ENCODE data around the gene SLC23A2. TPM values are rescaled to one million over a fixed set of nuclear protein-coding genes. Genes with fewer than 3 reads are reported as not detected.

SLC23A2 gene
- polyA plus RNA-seq, 1 donor from 2014 or later = 38.3 TPM

DNA sequence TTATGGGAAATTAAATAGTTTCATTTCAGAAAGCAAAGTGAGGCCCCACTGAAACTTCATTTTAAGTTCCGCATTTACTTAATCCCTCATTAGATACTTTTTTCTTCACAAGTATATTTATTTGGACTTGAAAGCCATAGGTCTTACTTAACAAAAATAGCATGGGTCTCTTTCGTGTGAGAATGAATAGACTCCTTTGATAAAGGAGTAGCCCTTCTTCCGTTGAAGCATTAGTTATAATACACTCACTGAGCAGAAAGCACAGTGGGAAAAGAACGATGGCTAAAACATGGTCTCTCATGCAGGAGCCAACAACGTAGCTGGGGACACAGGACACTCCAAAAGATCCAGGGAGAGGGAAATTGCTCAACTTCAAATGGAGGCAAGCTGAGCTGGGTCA is 130.4 kb downstream of the SLC23A2 start:
- Histone ChIP-seq H3K9me2 (ENCODE audit: insufficient read depth, low read length) (no peaks in the 10 kb centered on the region), H3K9ac (ENCODE audit: low read length) (no peak overlapping the region), H3K4me3 (ENCODE audit: low read length) (no peak overlapping the region), H3K79me2 (replicated peaks; ENCODE audit: insufficient read depth, low read length) (no peaks in the 10 kb centered on the region), H3F3A (ENCODE audit: insufficient read depth, low read length, poor library complexity, severe bottlenecking) (no peaks in the 10 kb centered on the region), H3K36me3 (ENCODE audit: insufficient read depth, low read length) (peaks cover 4% of the 10 kb centered on the region), H2AFZ (ENCODE audit: low read depth, low read length) (no peak overlapping the region), H3K27me3 (ENCODE audit: insufficient read depth, low read depth, low read length) (no peaks in the 10 kb centered on the region), H3K4me2 (ENCODE audit: low read length) (no peak overlapping the region), H3K9me3 (ENCODE audit: low read length) (no peaks in the 10 kb centered on the region), H3K27ac (ENCODE audit: low read length) (no peak overlapping the region), H4K20me1 (ENCODE audit: insufficient read depth) (no peaks in the 10 kb centered on the region)
- TF ChIP-seq SMC3 (conservative IDR thresholded peaks at IDR 0.05; ENCODE audit: poor library complexity) = no peak
- TF ChIP-seq TAF1 (IDR thresholded peaks at IDR 0.05; ENCODE audit: low read depth) = no peak
- TF ChIP-seq POLR2AphosphoS5 (IDR thresholded peaks at IDR 0.05) = no peak
- no peak for TF ChIP-seq RAD21 (conservative IDR thresholded peaks at IDR 0.05)
- TF ChIP-seq, protein P1, sequence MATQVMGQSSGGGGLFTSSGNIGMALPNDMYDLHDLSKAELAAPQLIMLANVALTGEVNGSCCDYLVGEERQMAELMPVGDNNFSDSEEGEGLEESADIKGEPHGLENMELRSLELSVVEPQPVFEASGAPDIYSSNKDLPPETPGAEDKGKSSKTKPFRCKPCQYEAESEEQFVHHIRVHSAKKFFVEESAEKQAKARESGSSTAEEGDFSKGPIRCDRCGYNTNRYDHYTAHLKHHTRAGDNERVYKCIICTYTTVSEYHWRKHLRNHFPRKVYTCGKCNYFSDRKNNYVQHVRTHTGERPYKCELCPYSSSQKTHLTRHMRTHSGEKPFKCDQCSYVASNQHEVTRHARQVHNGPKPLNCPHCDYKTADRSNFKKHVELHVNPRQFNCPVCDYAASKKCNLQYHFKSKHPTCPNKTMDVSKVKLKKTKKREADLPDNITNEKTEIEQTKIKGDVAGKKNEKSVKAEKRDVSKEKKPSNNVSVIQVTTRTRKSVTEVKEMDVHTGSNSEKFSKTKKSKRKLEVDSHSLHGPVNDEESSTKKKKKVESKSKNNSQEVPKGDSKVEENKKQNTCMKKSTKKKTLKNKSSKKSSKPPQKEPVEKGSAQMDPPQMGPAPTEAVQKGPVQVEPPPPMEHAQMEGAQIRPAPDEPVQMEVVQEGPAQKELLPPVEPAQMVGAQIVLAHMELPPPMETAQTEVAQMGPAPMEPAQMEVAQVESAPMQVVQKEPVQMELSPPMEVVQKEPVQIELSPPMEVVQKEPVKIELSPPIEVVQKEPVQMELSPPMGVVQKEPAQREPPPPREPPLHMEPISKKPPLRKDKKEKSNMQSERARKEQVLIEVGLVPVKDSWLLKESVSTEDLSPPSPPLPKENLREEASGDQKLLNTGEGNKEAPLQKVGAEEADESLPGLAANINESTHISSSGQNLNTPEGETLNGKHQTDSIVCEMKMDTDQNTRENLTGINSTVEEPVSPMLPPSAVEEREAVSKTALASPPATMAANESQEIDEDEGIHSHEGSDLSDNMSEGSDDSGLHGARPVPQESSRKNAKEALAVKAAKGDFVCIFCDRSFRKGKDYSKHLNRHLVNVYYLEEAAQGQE (IDR thresholded peaks at IDR 0.05; ENCODE audit: borderline replicate concordance) = no peak
- TF ChIP-seq MXI1 (conservative IDR thresholded peaks at IDR 0.05; ENCODE audit: poor library complexity, severe bottlenecking) = no peak
- no peak for TF ChIP-seq EZH2 (IDR thresholded peaks at IDR 0.05; ENCODE audit: borderline replicate concordance, insufficient read depth, low read length, poor library complexity, severe bottlenecking)
- no peak for TF ChIP-seq CTCF (IDR thresholded peaks at IDR 0.05; ENCODE audit: poor library complexity, severe bottlenecking)
- no peak for TF ChIP-seq EP300 (conservative IDR thresholded peaks at IDR 0.05; ENCODE audit: poor library complexity, severe bottlenecking)

GRCh38 chr20:4869290-4870193 is 131.8 kb downstream of the SLC23A2 start:
- Histone ChIP-seq H3F3A (ENCODE audit: insufficient read depth, low read length, poor library complexity, severe bottlenecking) (no peaks in the 10 kb centered on the region), H3K27ac (ENCODE audit: low read length) (no peak overlapping the region), H2AFZ (ENCODE audit: low read depth, low read length) (no peak overlapping the region), H3K36me3 (ENCODE audit: insufficient read depth, low read length) (peaks cover 4% of the 10 kb centered on the region), H4K20me1 (ENCODE audit: insufficient read depth) (no peaks in the 10 kb centered on the region), H3K4me3 (ENCODE audit: low read length) (no peak overlapping the region), H3K4me2 (ENCODE audit: low read length) (no peak overlapping the region), H3K9ac (ENCODE audit: low read length) (no peak overlapping the region), H3K27me3 (ENCODE audit: insufficient read depth, low read depth, low read length) (no peaks in the 10 kb centered on the region), H3K9me2 (ENCODE audit: insufficient read depth, low read length) (no peaks in the 10 kb centered on the region), H3K9me3 (ENCODE audit: low read length) (no peaks in the 10 kb centered on the region), H3K79me2 (replicated peaks; ENCODE audit: insufficient read depth, low read length) (no peaks in the 10 kb centered on the region)
- no peak for TF ChIP-seq EZH2 (IDR thresholded peaks at IDR 0.05; ENCODE audit: borderline replicate concordance, insufficient read depth, low read length, poor library complexity, severe bottlenecking)
- TF ChIP-seq POLR2AphosphoS5 (IDR thresholded peaks at IDR 0.05) = no peak
- TF ChIP-seq TAF1 (IDR thresholded peaks at IDR 0.05; ENCODE audit: low read depth) = no peak
- no peak for TF ChIP-seq SMC3 (conservative IDR thresholded peaks at IDR 0.05; ENCODE audit: poor library complexity)
- TF ChIP-seq, protein P1 (IDR thresholded peaks at IDR 0.05; ENCODE audit: borderline replicate concordance) = no peak
- no peak for TF ChIP-seq EP300 (conservative IDR thresholded peaks at IDR 0.05; ENCODE audit: poor library complexity, severe bottlenecking)
- no peak for TF ChIP-seq RAD21 (conservative IDR thresholded peaks at IDR 0.05)
- no peak for TF ChIP-seq CTCF (IDR thresholded peaks at IDR 0.05; ENCODE audit: poor library complexity, severe bottlenecking)
- no peak for TF ChIP-seq MXI1 (conservative IDR thresholded peaks at IDR 0.05; ENCODE audit: poor library complexity, severe bottlenecking)

All from neural cell (in vitro differentiated cells).